OCI-LY1 (cell line): ENCODE results near the gene DTX3.

Source experiments
- CTCF ChIP-seq: fragments of 200-600 bp; sonication (generic), shearing (Covaris generic); IDR thresholded peaks from 2 replicates; pipeline ENCODE4 v1.5.1; 2017; ENCODE audit warnings: mild to moderate bottlenecking, antibody characterized with exemption, low read length, moderate library complexity, mixed read lengths
- EZH2 ChIP-seq: fragments of 200-600 bp; sonication (generic), shearing (Covaris generic); IDR thresholded peaks from 2 replicates; pipeline ENCODE4 v1.8.0; 2017; ENCODE audit warnings: borderline replicate concordance, mixed run types, mild to moderate bottlenecking, antibody characterized with exemption, low read length, moderate library complexity, mixed read lengths

DNA sequence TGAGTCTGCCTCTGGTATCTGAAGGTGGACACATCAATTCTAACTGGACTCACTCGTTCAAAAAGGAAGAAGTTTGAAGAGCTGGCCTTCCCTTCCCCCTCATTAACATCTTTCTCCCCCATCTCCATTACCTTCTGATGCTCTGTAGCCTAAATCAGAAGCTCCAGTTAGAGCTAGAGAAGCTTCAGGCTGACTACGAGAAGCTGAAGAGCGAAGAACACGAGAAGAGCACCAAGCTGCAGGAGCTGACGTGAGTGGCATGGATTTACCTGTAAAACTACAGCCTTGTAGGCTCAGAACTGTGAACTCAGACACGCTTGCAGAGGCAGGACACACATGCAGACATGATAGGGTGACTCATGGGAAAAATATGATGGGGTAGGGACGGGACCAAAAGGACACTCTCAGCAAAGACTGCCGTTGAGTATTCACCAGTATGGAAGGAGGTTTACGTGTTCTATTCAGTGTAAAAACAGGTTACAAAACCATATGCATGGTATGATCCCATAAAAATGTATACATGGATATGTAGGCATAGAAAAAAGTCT, 27.9 kb upstream of the DTX3 start:
- TF ChIP-seq EZH2 (no peak), CTCF (no peak)
